DOHH2 (cell line): ENCODE measurements around the gene DHRS1.

Experiments
- H3F3A ChIP-seq: fragments of 200-600 bp; sonication (generic), shearing (Covaris generic); 2 replicates; pipeline ENCODE4 v1.6.0; 2016; ENCODE audit warnings: antibody characterized with exemption, mild to moderate bottlenecking; ENCODE audit not compliant: control insufficient read depth, insufficient read depth
- H3K27ac ChIP-seq: fragments of 200-600 bp; sonication (generic); 2 replicates; pipeline ENCODE4 v1.5.1; 2014; ENCODE audit warnings: low read depth, mild to moderate bottlenecking, low read length, moderate library complexity
- H3K27me3 ChIP-seq: fragments of 200-600 bp; sonication (generic); 2 replicates; pipeline ENCODE4 v1.6.1; 2014; ENCODE audit warnings: mild to moderate bottlenecking, low read length, mixed read lengths; ENCODE audit not compliant: control insufficient read depth
- H3K36me3 ChIP-seq: fragments of 200-600 bp; sonication (generic); 2 replicates; pipeline ENCODE4 v1.6.1; 2014; ENCODE audit warnings: mild to moderate bottlenecking, low read length, moderate library complexity, mixed read lengths; ENCODE audit not compliant: control insufficient read depth
- H3K4me1 ChIP-seq: fragments of 200-600 bp; sonication (generic); 2 replicates; pipeline ENCODE4 v1.6.1; 2014; ENCODE audit warnings: mild to moderate bottlenecking, low read length, mixed read lengths; ENCODE audit not compliant: control insufficient read depth
- H3K4me2 ChIP-seq: fragments of 200-600 bp; sonication (generic); 2 replicates; pipeline ENCODE4 v1.6.0; 2014; ENCODE audit warnings: mild to moderate bottlenecking, low read length, moderate library complexity
- H3K4me3 ChIP-seq: fragments of 200-600 bp; sonication (generic); 2 replicates; pipeline ENCODE4 v1.5.1; 2014; ENCODE audit warnings: mild to moderate bottlenecking, low read length, mixed read lengths
- H3K79me2 ChIP-seq: fragments of 200-600 bp; sonication (generic); 2 replicates; pipeline ENCODE4 v1.6.1; 2014; ENCODE audit warnings: mild to moderate bottlenecking, low read length, mixed read lengths; ENCODE audit not compliant: control insufficient read depth
- H3K9me2 ChIP-seq: fragments of 200-600 bp; sonication (generic); replicated peaks from 2 replicates; pipeline ENCODE4 v1.6.1; 2014; ENCODE audit warnings: mild to moderate bottlenecking, low read length, mixed read lengths; ENCODE audit not compliant: control insufficient read depth
- H3K9me3 ChIP-seq: fragments of 200-600 bp; sonication (generic); 2 replicates; pipeline ENCODE4 v1.6.1; 2014; ENCODE audit warnings: antibody characterized with exemption, low read length, mixed read lengths; ENCODE audit not compliant: control insufficient read depth, insufficient read depth
- H4K20me1 ChIP-seq: fragments of 200-600 bp; sonication (generic); 2 replicates; pipeline ENCODE4 v1.6.0; 2014; ENCODE audit warnings: low read depth, mild to moderate bottlenecking, antibody characterized with exemption, low read length, moderate library complexity; ENCODE audit not compliant: control insufficient read depth, insufficient read depth
- CTCF ChIP-seq: fragments of 200-600 bp; sonication (generic); IDR thresholded peaks from one replicate; pipeline ENCODE4 v1.5.1; 2014; ENCODE audit warnings: antibody characterized with exemption, mild to moderate bottlenecking, low read depth, low read length; ENCODE audit not compliant: poor library complexity, severe bottlenecking
- EZH2phosphoT487 ChIP-seq: fragments of 200-600 bp; sonication (generic); IDR thresholded peaks from 2 replicates; pipeline ENCODE4 v1.6.1; 2017; ENCODE audit warnings: borderline replicate concordance, mild to moderate bottlenecking, antibody characterized with exemption, low read length, moderate library complexity, mixed read lengths

Gene DHRS1

GRCh38 chr14:24269368-24269767, 30.2 kb downstream of the DHRS1 start:
- no peaks in the 10 kb centered on the region for H4K20me1 ChIP-seq
- H3K27ac ChIP-seq = no peak overlapping the region
- H3K4me2 ChIP-seq = no peak overlapping the region
- TF ChIP-seq CTCF (no peak), EZH2phosphoT487 (no peak)
- H3K9me3 ChIP-seq = no peaks in the 10 kb centered on the region
- no peaks in the 10 kb centered on the region for H3K27me3 ChIP-seq
- H3K4me3 ChIP-seq = no peak overlapping the region
- peaks cover 35% of the 10 kb centered on the region for H3K4me1 ChIP-seq
- H3K79me2 ChIP-seq = peaks cover 4% of the 10 kb centered on the region
- H3K9me2 ChIP-seq = no peaks in the 10 kb centered on the region
- peaks cover 2% of the 10 kb centered on the region; the same call in 1 of the 2 replicates for H3F3A ChIP-seq
- no peaks in the 10 kb centered on the region for H3K36me3 ChIP-seq

GRCh38 chr14:24268225-24268624, 31.4 kb downstream of the DHRS1 start:
- no peaks in the 10 kb centered on the region for H3K9me2 ChIP-seq
- H3K27ac ChIP-seq = no peak overlapping the region
- H3K4me3 ChIP-seq = no peak overlapping the region
- peaks cover 2% of the 10 kb centered on the region; the same call in 1 of the 2 replicates for H3F3A ChIP-seq
- no peaks in the 10 kb centered on the region for H4K20me1 ChIP-seq
- no peaks in the 10 kb centered on the region for H3K27me3 ChIP-seq
- H3K36me3 ChIP-seq = no peaks in the 10 kb centered on the region
- peaks cover 23% of the 10 kb centered on the region for H3K4me1 ChIP-seq
- no peaks in the 10 kb centered on the region for H3K9me3 ChIP-seq
- no peak overlapping the region for H3K4me2 ChIP-seq
- H3K79me2 ChIP-seq = peaks cover 4% of the 10 kb centered on the region
- TF ChIP-seq CTCF = no peak
- no peak for TF ChIP-seq EZH2phosphoT487

GRCh38 chr14:24267516-24267915, 32.1 kb downstream of the DHRS1 start:
- Histone ChIP-seq H3F3A (peaks cover 2% of the 10 kb centered on the region; the same call in 1 of the 2 replicates), H3K4me3 (no peak overlapping the region), H3K27me3 (no peaks in the 10 kb centered on the region), H3K9me3 (no peaks in the 10 kb centered on the region), H4K20me1 (no peaks in the 10 kb centered on the region), H3K27ac (no peak overlapping the region), H3K79me2 (peaks cover 4% of the 10 kb centered on the region), H3K4me2 (no peak overlapping the region), H3K36me3 (no peaks in the 10 kb centered on the region), H3K4me1 (peaks cover 17% of the 10 kb centered on the region), H3K9me2 (no peaks in the 10 kb centered on the region)
- TF ChIP-seq CTCF (no peak), EZH2phosphoT487 (no peak)
